AG10803 (cell line): ENCODE measurements around the gene VAV2.

Source experiments
- DNase-seq: peaks from one replicate; pipeline ENCODE4 v3.0.0; 2010; ENCODE audit warnings: low read depth
- H3K4me3 ChIP-seq: 2 replicates; pipeline ENCODE4 v1.5.1; 2011; ENCODE audit warnings: mild to moderate bottlenecking, low read length, control low read depth
- CTCF ChIP-seq: conservative IDR thresholded peaks from 2 replicates; pipeline ENCODE4 v1.5.1; 2011; ENCODE audit warnings: mild to moderate bottlenecking, low read length, control low read depth, inconsistent platforms

The VAV2 gene

GRCh38 chr9:133778336-133779013 is 213.6 kb downstream of the VAV2 start:
- no peak for TF ChIP-seq CTCF
- no peak for DNase-seq
- H3K4me3 ChIP-seq: no peak overlapping the region

- TF ChIP-seq CTCF: no peak
- H3K4me3 ChIP-seq: no peak overlapping the region
- DNase-seq: no peak
Measured at GRCh38 chr9:133777871-133778270, 214.3 kb downstream of the VAV2 start.

- TF ChIP-seq CTCF: no peak
- no peak for DNase-seq
Measured at GRCh38 chr9:133777068-133777791, 214.9 kb downstream of the VAV2 start.

GRCh38 chr9:133775951-133776905 is 215.9 kb downstream of the VAV2 start:
- no peak for DNase-seq
- no peak for TF ChIP-seq CTCF
- no peak overlapping the region for H3K4me3 ChIP-seq

More at GRCh38 chr9:133777068-133777791, 214.9 kb downstream of the VAV2 start:
- H3K4me3 ChIP-seq: no peak overlapping the region

GRCh38 chr9:133775291-133775690 is 216.8 kb downstream of the VAV2 start:
- no peak for TF ChIP-seq CTCF
- no peak for DNase-seq
- H3K4me3 ChIP-seq: no peak overlapping the region

GRCh38 chr9:133774799-133775198 is 217.3 kb downstream of the VAV2 start:
- TF ChIP-seq CTCF: no peak
- no peak overlapping the region for H3K4me3 ChIP-seq
- DNase-seq: no peak
